ENCODE data around the gene OLFML1. TPM values are rescaled to one million over a fixed set of nuclear protein-coding genes. Genes with fewer than 3 reads are reported as not detected.

The OLFML1 gene
- total RNA-seq = not detected

DNA sequence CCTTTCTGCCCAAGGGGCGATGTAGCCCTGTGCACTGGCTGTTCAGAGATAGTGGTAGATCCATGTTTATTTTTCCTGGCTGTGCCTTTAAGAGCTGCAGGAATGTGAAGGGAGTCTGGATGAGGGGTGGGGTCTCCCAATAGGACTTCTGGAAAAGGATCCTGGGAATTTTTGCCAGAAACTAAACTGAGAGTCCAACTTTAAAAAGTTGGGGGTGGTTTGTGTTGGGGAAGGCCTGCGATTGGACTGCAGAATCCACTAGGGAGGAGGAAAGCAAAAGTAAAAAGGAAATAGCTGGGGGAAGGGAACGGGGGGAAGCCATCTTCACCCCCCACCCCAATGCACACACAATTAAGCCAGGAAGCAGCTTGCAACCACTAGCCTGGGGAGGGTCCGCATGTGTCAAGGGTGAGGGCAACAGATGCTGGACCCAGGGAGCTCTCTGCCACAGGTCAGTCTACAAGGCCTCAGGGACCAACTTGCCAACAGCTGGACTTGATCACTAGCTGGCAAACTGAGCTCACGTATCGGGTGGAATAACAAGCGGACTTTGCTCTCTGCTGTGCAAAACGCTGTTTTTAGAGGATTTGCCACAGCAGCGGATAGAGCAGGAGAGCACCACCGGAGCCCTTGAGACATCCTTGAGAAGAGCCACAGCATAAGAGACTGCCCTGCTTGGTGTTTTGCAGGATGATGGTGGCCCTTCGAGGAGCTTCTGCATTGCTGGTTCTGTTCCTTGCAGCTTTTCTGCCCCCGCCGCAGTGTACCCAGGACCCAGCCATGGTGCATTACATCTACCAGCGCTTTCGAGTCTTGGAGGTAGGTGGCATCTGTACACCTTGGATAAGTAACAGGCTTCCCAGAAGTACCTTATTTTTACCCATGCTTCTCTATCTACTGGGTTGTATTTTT is at the start of gene OLFML1:
TSS of gene OLFML1 (plus strand) at position 321 of the 912 bp plus-strand sequence. CDS start at position 691, 370 bp downstream.
- H3K9me3 ChIP-seq (ENCODE audit: low read depth, low read length) = no peaks in the 10 kb centered on the region
- H3K4me3 ChIP-seq (ENCODE audit: low read length) = no peak within 1 kb of the TSS
- no peaks in the 10 kb centered on the region for H3K27me3 ChIP-seq (ENCODE audit: insufficient read depth, low read length)
- peaks cover 7% of the 10 kb centered on the region for H3K4me1 ChIP-seq (ENCODE audit: insufficient read depth, low read length)

- H3K4me1 ChIP-seq (ENCODE audit: insufficient read depth, low read length) = peaks cover 36% of the 10 kb centered on the region
- H3K27me3 ChIP-seq (ENCODE audit: insufficient read depth, low read length) = no peaks in the 10 kb centered on the region
- H3K4me3 ChIP-seq (ENCODE audit: low read length) = no peak overlapping the region
Measured at GRCh38 chr11:7436146-7436545, 49.2 kb upstream of the OLFML1 start.

DNA sequence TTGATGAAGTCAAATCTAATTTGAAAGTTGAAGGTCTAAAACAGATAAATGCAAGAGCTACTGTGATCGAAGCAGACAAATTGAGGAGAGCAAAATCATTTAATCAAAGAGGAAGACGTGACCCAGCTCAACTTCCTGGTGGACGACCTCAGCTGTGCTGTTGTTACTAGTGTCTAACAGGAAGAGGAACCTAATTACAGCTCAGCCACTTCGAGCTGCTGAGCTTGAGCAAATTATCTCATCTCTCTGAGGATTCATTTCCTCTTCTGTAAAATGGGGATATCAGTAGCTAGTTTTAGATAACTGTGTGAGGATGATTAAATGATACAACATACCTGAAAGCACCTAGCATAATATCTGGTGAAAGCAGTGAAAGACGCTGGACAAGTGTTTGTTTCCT is 48.6 kb upstream of the OLFML1 start:
- no peaks in the 10 kb centered on the region for H3K9me3 ChIP-seq (ENCODE audit: low read depth, low read length)
- peaks cover 36% of the 10 kb centered on the region for H3K4me1 ChIP-seq (ENCODE audit: insufficient read depth, low read length)
- H3K27me3 ChIP-seq (ENCODE audit: insufficient read depth, low read length) = no peaks in the 10 kb centered on the region
- H3K4me3 ChIP-seq (ENCODE audit: low read length) = no peak overlapping the region

More at GRCh38 chr11:7436146-7436545, 49.2 kb upstream of the OLFML1 start:
- H3K9me3 ChIP-seq (ENCODE audit: low read depth, low read length) = no peaks in the 10 kb centered on the region

- H3K4me1 ChIP-seq (ENCODE audit: insufficient read depth, low read length) = peaks cover 36% of the 10 kb centered on the region
- no peak overlapping the region for H3K4me3 ChIP-seq (ENCODE audit: low read length)
- no peaks in the 10 kb centered on the region for H3K27me3 ChIP-seq (ENCODE audit: insufficient read depth, low read length)
- no peaks in the 10 kb centered on the region for H3K9me3 ChIP-seq (ENCODE audit: low read depth, low read length)
Measured at GRCh38 chr11:7437696-7438095, 47.6 kb upstream of the OLFML1 start.

DNA sequence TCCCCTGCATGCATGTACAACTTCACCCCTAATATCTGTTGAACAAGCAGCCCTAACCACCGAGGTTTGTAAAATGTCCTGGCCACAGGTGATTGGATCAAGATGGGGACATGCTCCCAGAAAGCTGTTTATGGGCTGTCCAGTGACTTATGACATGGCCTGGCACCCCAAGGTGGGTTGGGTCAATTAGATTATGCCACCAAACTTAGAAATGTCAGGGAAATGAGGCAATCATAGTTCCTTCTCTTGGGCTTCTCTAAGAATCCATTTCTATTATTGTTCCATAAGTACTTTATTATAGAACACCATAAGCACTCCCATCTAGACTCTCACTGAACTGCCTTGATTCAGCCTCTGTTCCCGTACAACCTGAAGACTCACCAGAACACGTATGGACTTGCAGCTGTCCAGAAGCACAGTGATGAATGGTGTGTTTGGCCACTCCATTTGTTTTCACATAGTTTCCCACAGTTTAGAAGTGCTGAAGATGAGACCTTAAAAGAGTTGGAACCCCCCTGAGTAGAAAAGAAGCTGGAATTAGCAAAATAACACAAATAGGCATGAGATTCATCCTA is 45.5 kb upstream of the OLFML1 start:
- peaks cover 36% of the 10 kb centered on the region for H3K4me1 ChIP-seq (ENCODE audit: insufficient read depth, low read length)
- H3K4me3 ChIP-seq (ENCODE audit: low read length) = no peak overlapping the region
- no peaks in the 10 kb centered on the region for H3K27me3 ChIP-seq (ENCODE audit: insufficient read depth, low read length)
- H3K9me3 ChIP-seq (ENCODE audit: low read depth, low read length) = no peaks in the 10 kb centered on the region

- H3K4me3 ChIP-seq (ENCODE audit: low read length) = no peak overlapping the region
- no peaks in the 10 kb centered on the region for H3K9me3 ChIP-seq (ENCODE audit: low read depth, low read length)
- H3K27me3 ChIP-seq (ENCODE audit: insufficient read depth, low read length) = no peaks in the 10 kb centered on the region
Measured at GRCh38 chr11:7442588-7443215, 42.6 kb upstream of the OLFML1 start.

GRCh38 chr11:7444091-7444981 is 41.0 kb upstream of the OLFML1 start:
- peaks cover 10% of the 10 kb centered on the region for H3K4me1 ChIP-seq (ENCODE audit: insufficient read depth, low read length)
- H3K4me3 ChIP-seq (ENCODE audit: low read length) = no peak overlapping the region
- no peaks in the 10 kb centered on the region for H3K9me3 ChIP-seq (ENCODE audit: low read depth, low read length)
- no peaks in the 10 kb centered on the region for H3K27me3 ChIP-seq (ENCODE audit: insufficient read depth, low read length)

More at GRCh38 chr11:7442588-7443215, 42.6 kb upstream of the OLFML1 start:
- peaks cover 14% of the 10 kb centered on the region for H3K4me1 ChIP-seq (ENCODE audit: insufficient read depth, low read length)

DNA sequence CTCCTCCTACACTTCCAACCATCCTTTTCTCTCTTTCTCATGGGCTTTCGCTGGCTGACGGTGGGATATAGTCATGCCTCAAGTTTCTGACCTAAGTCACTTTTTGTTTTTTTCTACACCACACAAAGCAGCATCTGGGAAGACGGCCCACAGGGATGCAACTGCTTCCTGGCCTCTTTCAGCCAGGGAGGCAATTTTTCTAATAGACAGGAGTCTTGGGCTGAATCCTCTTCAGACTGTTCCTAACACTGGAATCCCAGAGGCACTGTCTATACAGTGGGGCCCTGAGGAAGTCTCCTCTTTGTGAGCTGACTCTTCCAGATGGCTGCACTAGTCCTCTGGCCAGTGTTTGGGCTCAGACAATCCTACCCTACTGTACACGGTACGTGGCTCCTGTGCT is 39.7 kb upstream of the OLFML1 start:
- Histone ChIP-seq H3K4me3 (ENCODE audit: low read length) (no peak overlapping the region), H3K27me3 (ENCODE audit: insufficient read depth, low read length) (no peaks in the 10 kb centered on the region), H3K4me1 (ENCODE audit: insufficient read depth, low read length) (peaks cover 4% of the 10 kb centered on the region), H3K9me3 (ENCODE audit: low read depth, low read length) (no peaks in the 10 kb centered on the region)

DNA sequence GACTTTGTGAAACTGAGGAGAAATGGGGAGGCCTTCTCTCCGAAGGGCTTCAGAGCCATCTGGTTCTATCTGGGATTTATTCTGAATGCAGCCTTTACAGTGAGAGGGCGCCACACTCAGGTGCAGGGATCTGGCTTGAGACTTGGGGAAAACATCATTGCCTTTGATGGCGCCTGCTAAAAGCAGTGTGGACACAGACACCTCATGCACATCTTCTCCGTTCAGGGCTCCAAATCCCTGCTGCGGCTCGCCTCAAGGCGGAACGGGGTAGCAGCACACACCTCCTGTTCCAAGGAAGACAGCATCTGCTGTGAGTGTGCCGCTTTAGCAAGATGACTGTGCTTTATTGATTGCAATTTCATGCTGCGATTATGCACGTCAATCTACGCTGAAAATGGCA is 37.1 kb upstream of the OLFML1 start:
- Histone ChIP-seq H3K27me3 (ENCODE audit: insufficient read depth, low read length) (no peaks in the 10 kb centered on the region), H3K4me3 (ENCODE audit: low read length) (no peak overlapping the region), H3K9me3 (ENCODE audit: low read depth, low read length) (no peaks in the 10 kb centered on the region), H3K4me1 (ENCODE audit: insufficient read depth, low read length) (peaks cover 4% of the 10 kb centered on the region)

DNA sequence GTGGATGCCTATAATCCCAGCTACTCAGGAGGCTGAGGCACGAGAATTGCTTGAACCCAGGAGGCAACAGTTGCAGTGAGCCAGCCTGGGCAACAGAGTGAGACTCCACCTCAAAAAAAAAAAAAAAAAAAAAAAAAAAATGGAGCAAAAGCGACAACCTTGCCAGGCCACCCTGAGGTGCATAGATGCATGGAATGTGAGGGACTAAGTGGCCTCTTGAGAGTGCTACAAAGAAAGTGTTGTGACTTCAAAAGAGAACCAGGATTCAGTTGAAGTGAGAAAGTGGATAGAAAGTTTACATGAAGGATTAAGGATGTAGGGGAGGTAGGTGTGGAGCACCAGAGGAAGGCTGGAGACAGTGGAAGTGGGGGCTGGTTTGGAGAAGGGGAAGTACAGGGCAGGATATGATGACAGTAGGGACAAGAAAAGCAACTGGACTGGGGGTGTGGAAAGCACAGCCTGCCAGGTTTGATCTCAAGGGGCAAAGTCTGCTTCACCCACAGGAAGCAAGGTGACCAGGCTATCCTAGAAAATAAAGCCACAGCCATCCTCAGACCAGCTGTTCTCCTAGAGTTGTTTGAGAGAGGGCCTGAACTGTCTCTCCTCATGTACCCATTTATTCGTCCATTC is 36.0 kb upstream of the OLFML1 start:
- H3K4me3 ChIP-seq (ENCODE audit: low read length) = no peak overlapping the region
- peaks cover 4% of the 10 kb centered on the region for H3K4me1 ChIP-seq (ENCODE audit: insufficient read depth, low read length)
- H3K9me3 ChIP-seq (ENCODE audit: low read depth, low read length) = no peaks in the 10 kb centered on the region
- no peaks in the 10 kb centered on the region for H3K27me3 ChIP-seq (ENCODE audit: insufficient read depth, low read length)

GRCh38 chr11:7449841-7450214 is 35.5 kb upstream of the OLFML1 start:
- no peaks in the 10 kb centered on the region for H3K9me3 ChIP-seq (ENCODE audit: low read depth, low read length)
- peaks cover 4% of the 10 kb centered on the region for H3K4me1 ChIP-seq (ENCODE audit: insufficient read depth, low read length)
- H3K27me3 ChIP-seq (ENCODE audit: insufficient read depth, low read length) = no peaks in the 10 kb centered on the region
- H3K4me3 ChIP-seq (ENCODE audit: low read length) = no peak overlapping the region

GRCh38 chr11:7450836-7451235 is 34.5 kb upstream of the OLFML1 start:
- Histone ChIP-seq H3K4me3 (ENCODE audit: low read length) (no peak overlapping the region), H3K4me1 (ENCODE audit: insufficient read depth, low read length) (peaks cover 4% of the 10 kb centered on the region), H3K9me3 (ENCODE audit: low read depth, low read length) (no peaks in the 10 kb centered on the region), H3K27me3 (ENCODE audit: insufficient read depth, low read length) (no peaks in the 10 kb centered on the region)

DNA sequence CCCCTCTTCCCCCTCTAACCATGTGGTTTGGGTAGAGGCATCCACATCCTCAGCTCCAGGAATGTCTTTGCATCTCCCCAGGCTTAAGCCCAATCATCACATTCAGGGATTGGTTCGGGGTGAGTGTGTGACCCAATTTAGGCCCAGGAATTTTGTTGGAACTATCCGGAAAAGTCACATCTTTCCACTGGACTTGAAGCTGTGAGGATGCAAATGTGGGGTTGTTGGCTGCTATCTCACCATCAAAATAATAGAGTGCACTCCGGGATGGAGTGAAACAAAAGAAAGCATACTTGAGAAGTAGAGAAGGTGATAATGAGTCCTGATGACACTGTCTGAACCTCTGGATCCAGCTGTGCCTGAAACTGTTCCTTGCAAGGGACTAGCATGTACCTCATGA is 33.8 kb upstream of the OLFML1 start:
- H3K4me3 ChIP-seq (ENCODE audit: low read length) = no peak overlapping the region
- H3K9me3 ChIP-seq (ENCODE audit: low read depth, low read length) = no peaks in the 10 kb centered on the region
- peaks cover 4% of the 10 kb centered on the region for H3K4me1 ChIP-seq (ENCODE audit: insufficient read depth, low read length)
- H3K27me3 ChIP-seq (ENCODE audit: insufficient read depth, low read length) = no peaks in the 10 kb centered on the region

- H3K4me3 ChIP-seq (ENCODE audit: low read length) = no peak overlapping the region
Measured at GRCh38 chr11:7451952-7452494, 33.3 kb upstream of the OLFML1 start.

More at GRCh38 chr11:7451952-7452494, 33.3 kb upstream of the OLFML1 start:
- Histone ChIP-seq H3K4me1 (ENCODE audit: insufficient read depth, low read length) (peaks cover 4% of the 10 kb centered on the region), H3K27me3 (ENCODE audit: insufficient read depth, low read length) (no peaks in the 10 kb centered on the region), H3K9me3 (ENCODE audit: low read depth, low read length) (no peaks in the 10 kb centered on the region)

Measured in mononuclear cell (primary cell).